Gastroesophageal sphincter (tissue), 4 donors: ENCODE results near the gene TMTC1. TPM values are rescaled to one million over a fixed set of nuclear protein-coding genes. Genes with fewer than 3 reads are reported as not detected.

ENCODE experiments used
- ATAC-seq: fragments of 150-250 bp; one replicate; pipeline ENCODE4 v1.9.1; 2016; ENCODE audit warnings: mild to moderate bottlenecking, moderate library complexity
- H3K27ac ChIP-seq, 4 donors: fragments of 200-600 bp; sonication (generic) in 3 of 4; 1 replicate in 3 of 4; 2 replicates in 1 of 4; pipeline ENCODE4 v1.5.1; 2016 to 2019
- H3K27me3 ChIP-seq: fragments of 200-600 bp; sonication (generic); one replicate; pipeline ENCODE4 v1.5.1; 2019
- H3K36me3 ChIP-seq, 2 donors: fragments of 200-600 bp; sonication (generic); one replicate each; pipeline ENCODE4 v1.5.1; 2019; ENCODE audit warnings: control low read depth in 1 of 2
- H3K4me1 ChIP-seq, 3 donors: fragments of 200-600 bp; sonication (generic); 1 replicate in 2 of 3; 2 replicates in 1 of 3; pipeline ENCODE4 v1.5.1; 2016 to 2019; ENCODE audit warnings: control low read depth in 2 of 3
- H3K4me3 ChIP-seq, 2 donors: fragments of 200-600 bp; sonication (generic); one replicate each; pipeline ENCODE4 v1.5.1; 2019; ENCODE audit warnings: mild to moderate bottlenecking in 1 of 2, moderate library complexity in 1 of 2
- H3K9me3 ChIP-seq, 3 donors: fragments of 200-600 bp; sonication (generic); one replicate each; pipeline ENCODE4 v1.5.1; 2017 to 2019; ENCODE audit warnings: control low read depth in 2 of 3
- EP300 ChIP-seq: sonication (generic); formaldehyde crosslinking; IDR thresholded peaks from one replicate; pipeline ENCODE4 v1.6.1; 2017; ENCODE audit warnings: antibody characterized with exemption, mild to moderate bottlenecking
- POLR2A ChIP-seq, 2 donors: fragments of 450-650 bp; IDR thresholded peaks; one replicate each; pipeline ENCODE4 v1.6.1; 2017; ENCODE audit warnings: antibody characterized with exemption in 2 of 2, mild to moderate bottlenecking in 2 of 2, moderate library complexity in 1 of 2
- POLR2AphosphoS5 ChIP-seq: sonication (generic); formaldehyde crosslinking; IDR thresholded peaks from one replicate; pipeline ENCODE4 v1.6.1; 2017; ENCODE audit warnings: antibody characterized with exemption
- WGBS, 2 donors: methylation state at CpG; one replicate each; pipeline ENCODE4 v1.1.5; 2018; ENCODE audit warnings: low coverage in 1 of 2; 5-methylcytosine and 5-hydroxymethylcytosine counted together
- total RNA-seq, 4 donors: library from RNA; depleted of rRNA; stranded (reverse); fragments of >200 nt; gene quantifications; one replicate each; pipeline ENCODE4 v1.1.0, GENCODE V29; 2016
- TF ChIP-seq, protein P1 (sequence below), 4 experiments: fragments of 200-600 bp in 2 of 4; fragments of 450-650 bp in 2 of 4; sonication (generic) in 1 of 4; IDR thresholded peaks; one replicate each; pipeline ENCODE4 v1.5.1; 2017 to 2019; ENCODE audit warnings: antibody characterized with exemption in 4 of 4, mild to moderate bottlenecking in 2 of 4, moderate library complexity in 2 of 4

The TMTC1 gene
- total RNA-seq, 4 donors from 2014 or later, result 94.0 to 190 (median 117) TPM

DNA sequence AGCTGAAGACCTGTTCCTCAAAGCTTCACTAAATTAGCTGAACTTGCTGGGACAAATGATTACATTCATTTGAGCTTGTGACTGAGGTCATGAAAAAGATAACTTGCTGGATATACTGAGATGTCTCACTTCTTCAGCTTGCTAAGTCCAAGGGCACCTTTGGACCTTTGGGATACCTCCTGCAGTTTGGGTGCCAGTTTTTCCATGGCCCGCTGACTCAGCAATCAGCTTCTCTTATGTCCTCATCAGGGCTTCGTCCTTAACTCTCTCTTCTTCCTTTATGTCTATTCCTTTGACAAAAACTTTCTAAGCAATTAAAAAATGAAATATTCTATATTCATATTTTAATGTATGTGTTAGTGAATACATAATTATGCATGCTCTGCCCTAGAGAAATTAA lies 331.9 kb downstream of the TMTC1 start:
- Histone ChIP-seq H3K4me3 (no peak overlapping the region), H3K4me1 (no peaks in the 10 kb centered on the region), H3K27me3 (no peaks in the 10 kb centered on the region), H3K9me3 (no peaks in the 10 kb centered on the region), H3K27ac (no peak overlapping the region), H3K36me3 (no peaks in the 10 kb centered on the region)
- TF ChIP-seq POLR2A (IDR thresholded peaks at IDR 0.05), result no peak
- TF ChIP-seq POLR2AphosphoS5, result no peak
- TF ChIP-seq, protein P1, sequence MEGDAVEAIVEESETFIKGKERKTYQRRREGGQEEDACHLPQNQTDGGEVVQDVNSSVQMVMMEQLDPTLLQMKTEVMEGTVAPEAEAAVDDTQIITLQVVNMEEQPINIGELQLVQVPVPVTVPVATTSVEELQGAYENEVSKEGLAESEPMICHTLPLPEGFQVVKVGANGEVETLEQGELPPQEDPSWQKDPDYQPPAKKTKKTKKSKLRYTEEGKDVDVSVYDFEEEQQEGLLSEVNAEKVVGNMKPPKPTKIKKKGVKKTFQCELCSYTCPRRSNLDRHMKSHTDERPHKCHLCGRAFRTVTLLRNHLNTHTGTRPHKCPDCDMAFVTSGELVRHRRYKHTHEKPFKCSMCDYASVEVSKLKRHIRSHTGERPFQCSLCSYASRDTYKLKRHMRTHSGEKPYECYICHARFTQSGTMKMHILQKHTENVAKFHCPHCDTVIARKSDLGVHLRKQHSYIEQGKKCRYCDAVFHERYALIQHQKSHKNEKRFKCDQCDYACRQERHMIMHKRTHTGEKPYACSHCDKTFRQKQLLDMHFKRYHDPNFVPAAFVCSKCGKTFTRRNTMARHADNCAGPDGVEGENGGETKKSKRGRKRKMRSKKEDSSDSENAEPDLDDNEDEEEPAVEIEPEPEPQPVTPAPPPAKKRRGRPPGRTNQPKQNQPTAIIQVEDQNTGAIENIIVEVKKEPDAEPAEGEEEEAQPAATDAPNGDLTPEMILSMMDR (IDR thresholded peaks at IDR 0.05), result no peak
- no peak for TF ChIP-seq EP300
- WGBS, 2 donors, result 75 to 95% methylated on average over 2 of the region's 2 CpGs
- no peak for ATAC-seq
